NCI-H1417 treated with DMSO at 0.1 percent for 48 hours (cell line): ENCODE data around the gene C14orf119.

Experiments
- DNase-seq: peaks from one replicate; lab custom pipeline; 2025; lab: John Stamatoyannopoulos, UW

Gene C14orf119

GRCh38 chr14:23060536-23061260, 34.6 kb upstream of the C14orf119 start:
- DNase-seq: no peak

GRCh38 chr14:23062002-23062401, 33.3 kb upstream of the C14orf119 start:
- no peak for DNase-seq

- DNase-seq: no peak
Measured at GRCh38 chr14:23063601-23064000, 31.7 kb upstream of the C14orf119 start.

GRCh38 chr14:23066368-23066767, 28.9 kb upstream of the C14orf119 start:
- DNase-seq: no peak

GRCh38 chr14:23066855-23067744, 28.2 kb upstream of the C14orf119 start:
- DNase-seq: no peak

GRCh38 chr14:23067847-23068788, 27.2 kb upstream of the C14orf119 start:
- no peak for DNase-seq

DNA sequence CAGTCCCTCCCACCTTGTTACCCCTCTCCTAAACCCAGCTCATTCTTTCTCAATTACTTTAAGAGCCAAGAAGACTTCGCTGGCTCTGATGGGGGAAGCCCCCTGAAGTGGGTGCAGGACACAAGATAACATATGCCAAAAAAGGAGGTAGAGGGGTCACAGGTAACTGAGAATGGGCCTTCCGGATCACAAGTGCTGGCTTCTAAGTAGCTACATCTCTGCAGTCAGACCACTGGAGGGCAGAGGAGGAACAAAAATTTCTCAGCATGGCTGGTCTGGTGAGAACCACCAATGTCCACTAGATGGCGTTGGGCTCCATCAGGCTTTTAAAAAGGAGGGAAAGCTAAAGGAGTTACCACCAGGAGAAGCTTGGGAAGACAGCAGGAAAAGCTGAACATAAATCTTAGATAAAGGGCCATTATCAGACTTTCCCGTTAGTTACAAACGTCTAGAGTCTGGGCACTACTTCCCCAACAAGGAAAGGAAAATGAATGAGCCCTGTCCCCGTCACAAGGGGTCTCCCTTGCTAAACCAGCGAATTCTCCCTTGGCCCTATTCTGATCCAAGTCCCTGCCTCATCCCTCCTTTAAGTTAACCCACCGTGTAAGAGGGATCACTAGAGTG, 26.4 kb upstream of the C14orf119 start:
- DNase-seq: no peak

GRCh38 chr14:23069413-23069806, 25.9 kb upstream of the C14orf119 start:
- no peak for DNase-seq

DNA sequence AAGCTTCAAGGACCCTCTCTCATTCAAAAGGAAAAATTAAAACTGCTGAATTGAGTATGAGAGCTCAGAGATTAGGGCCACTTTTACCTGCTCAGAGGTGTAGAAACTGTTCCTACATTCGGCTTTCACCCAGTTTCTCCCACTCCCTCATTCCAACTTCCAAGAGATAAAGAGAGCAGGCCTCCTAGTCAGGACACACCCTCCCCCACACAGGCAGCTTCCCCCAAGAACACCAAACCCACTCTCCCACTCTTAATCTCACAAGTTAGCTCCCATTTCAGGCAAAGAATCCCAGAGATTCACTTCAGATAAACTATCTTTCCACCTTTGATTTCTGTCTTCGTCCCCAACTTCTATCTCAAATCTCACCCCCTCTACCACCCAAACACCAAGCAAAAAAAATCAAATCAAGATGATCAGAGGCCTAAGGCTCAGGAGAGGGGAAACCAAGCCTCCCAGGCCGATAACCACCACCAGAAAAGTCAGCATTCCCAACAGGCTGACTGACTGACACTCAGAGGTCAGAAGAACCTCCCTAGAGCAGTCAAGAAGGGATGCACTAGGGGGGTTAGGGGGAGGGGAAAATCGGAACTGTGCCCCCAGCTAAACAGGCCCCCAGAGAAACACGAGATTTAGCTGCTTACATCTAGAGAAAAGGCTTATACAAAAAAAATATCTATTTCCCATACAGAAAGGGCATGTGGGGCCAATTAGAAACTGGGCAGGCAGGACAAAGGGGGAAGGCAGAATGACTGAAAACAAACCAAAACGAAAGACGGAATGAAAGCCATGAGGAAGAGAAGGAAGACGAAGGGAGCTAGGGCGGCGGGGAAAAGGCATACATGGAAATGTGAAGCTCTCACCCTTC, 24.8 kb upstream of the C14orf119 start:
- no peak for DNase-seq

GRCh38 chr14:23071244-23071920, 23.9 kb upstream of the C14orf119 start:
- no peak for DNase-seq

GRCh38 chr14:23071921-23072539, 23.3 kb upstream of the C14orf119 start:
- DNase-seq: no peak

GRCh38 chr14:23074906-23075305, 20.4 kb upstream of the C14orf119 start:
- no peak for DNase-seq

DNA sequence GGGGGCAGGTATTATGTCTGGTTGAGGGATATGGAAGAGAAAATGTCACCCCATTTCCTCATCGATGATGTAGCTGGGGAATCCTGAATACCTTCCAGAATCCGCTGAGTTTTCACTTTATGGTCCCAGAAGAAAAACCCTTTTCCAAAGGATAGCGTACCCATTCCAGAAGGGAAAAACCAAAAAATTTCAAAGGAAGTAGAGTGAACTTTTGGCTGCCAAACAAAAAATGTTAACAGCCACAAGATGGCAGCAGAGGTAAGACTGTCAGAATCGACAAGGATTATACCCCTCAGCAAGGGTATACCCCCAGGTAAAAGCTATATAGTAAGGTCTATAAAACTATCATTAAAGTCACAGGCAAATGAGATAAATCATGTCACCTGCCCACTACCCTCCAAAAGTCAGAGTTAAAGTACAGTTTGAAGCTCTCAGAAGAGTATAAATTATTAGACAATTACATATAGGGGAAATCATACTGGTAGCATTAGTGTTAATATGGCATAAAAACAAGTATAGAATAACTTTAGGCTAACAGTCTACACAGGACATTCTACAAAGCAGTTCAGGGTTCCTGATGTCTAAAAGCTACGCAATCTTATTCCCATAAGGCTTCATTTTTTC, 18.4 kb upstream of the C14orf119 start:
- DNase-seq: no peak

GRCh38 chr14:23077962-23078361, 17.3 kb upstream of the C14orf119 start:
- no peak for DNase-seq

DNA sequence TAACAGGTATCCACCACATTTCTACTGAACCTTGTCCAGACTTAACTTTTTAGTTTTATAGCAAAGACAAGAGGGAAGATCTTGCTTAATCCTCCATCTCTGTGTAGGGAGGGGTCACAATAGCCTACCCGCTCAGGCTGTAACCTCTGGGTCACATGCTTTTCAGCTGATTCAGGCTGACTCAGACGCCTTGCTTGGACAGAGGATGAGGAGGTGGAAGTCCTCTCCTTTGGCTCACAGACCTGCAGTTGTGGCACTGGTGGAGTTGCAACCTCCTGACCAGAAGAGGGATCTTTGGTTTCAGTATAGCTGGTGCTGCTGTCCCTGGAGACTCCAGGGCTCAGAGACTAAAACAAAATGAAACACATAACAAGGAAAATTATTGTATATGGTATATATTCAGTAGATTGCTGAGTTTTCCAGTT, 16.6 kb upstream of the C14orf119 start:
- DNase-seq: no peak

DNA sequence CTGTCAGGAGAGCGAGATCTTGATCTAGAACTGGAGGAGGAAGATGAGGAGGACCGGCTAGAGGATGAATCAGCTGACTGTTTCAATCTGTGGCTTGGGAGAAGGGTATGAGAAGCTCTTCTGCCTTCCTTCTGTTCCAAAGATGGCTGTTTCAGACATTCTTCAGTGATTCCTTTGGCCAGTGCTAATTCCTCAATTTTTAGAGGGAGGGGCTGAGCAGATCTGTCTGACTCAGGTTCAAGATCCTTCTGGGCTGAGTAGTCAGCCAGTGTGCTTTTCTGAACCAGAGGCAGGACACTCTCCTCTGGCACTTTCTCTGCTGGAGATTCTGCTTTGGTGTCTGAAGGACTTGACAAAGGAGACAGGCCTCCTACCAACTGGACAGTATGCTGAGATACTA, 15.6 kb upstream of the C14orf119 start:
- no peak for DNase-seq

- DNase-seq: no peak
Measured at GRCh38 chr14:23080474-23080873, 14.8 kb upstream of the C14orf119 start.

- no peak for DNase-seq
Measured at GRCh38 chr14:23085458-23085857, 9.8 kb upstream of the C14orf119 start.

- no peak for DNase-seq
Measured at GRCh38 chr14:23086565-23086964, 8.7 kb upstream of the C14orf119 start.
